Fibroblast of upper back skin (primary cell): ENCODE measurements around the gene MAP3K2.

Experiments
- DNase-seq: peaks from one replicate; pipeline ENCODE4 v3.0.0-alpha.2; 2013

MAP3K2 gene

DNA sequence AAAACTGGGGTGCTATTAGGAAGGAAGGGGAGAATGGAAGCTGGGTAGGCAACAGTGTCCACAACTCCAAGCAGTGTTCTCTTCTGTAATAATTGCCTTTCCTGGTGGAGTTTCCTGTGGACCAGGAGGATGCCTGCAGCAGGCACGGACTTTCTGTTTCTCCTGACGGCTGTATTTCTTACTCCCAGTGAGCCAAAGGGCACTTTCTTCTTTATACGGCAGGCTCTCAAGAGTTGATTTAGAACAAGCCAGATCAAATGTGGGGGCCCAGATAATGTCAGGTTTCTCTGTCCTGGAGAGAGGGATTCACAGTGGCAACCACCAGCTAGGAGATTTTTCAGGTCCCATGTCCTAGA is 17.5 kb upstream of the MAP3K2 start:
- DNase-seq = no peak

DNA sequence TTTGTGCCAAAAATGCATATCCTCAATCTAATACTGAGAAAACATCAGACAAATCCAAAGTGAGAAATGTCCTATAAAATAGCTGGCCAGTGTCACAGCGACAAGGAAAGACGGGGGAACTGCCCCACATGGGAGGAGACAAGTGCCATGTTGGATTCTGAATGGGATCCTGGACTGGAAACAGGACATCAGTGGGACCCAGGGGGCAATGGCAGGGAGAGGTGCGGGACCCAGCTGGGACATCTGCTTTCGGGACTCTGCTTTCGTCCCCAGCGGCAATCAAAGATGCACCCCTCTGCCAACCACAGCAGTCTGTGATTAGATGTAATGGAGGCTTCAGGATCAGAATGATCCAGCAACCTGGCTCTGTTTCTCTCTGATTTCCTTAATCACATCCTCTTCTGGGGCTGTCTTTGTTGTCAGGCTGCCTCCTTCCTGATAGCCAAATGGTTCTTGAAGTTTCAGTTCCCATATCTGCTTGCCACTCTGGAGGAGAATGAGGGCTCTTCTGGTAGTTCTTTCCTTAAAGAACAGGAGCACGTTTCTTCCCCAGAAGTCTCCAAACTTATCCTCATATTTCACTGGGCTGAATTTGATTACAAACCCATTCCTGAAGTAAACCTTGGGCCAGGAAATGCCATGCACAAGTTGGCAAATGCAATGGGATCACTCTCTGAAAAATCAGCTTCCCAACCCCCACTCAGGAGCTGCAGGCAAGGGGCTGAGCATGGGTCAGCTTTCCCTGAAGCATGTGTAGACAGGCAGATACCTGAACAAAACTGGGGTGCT is 16.9 kb upstream of the MAP3K2 start:
- no peak for DNase-seq

DNA sequence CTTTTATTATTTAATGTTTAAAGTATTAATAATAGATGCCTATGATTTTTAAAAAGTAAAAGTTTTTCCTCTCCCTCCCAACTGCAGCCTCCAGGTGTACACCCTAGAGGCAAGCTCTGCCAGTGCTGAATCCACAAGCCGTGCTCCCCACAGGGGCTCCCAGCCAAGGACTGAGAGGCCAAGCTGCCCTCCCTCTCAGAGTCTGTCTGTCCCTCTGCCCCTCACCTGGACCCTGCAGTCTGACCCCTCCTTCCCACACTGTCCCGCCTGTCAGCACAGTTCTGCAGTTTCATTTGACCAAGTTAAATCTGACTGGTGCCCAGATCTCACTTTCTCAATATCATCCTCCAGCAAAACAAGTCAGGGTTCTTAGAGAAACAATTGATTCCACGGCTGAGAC is 15.7 kb upstream of the MAP3K2 start:
- no peak for DNase-seq

DNA sequence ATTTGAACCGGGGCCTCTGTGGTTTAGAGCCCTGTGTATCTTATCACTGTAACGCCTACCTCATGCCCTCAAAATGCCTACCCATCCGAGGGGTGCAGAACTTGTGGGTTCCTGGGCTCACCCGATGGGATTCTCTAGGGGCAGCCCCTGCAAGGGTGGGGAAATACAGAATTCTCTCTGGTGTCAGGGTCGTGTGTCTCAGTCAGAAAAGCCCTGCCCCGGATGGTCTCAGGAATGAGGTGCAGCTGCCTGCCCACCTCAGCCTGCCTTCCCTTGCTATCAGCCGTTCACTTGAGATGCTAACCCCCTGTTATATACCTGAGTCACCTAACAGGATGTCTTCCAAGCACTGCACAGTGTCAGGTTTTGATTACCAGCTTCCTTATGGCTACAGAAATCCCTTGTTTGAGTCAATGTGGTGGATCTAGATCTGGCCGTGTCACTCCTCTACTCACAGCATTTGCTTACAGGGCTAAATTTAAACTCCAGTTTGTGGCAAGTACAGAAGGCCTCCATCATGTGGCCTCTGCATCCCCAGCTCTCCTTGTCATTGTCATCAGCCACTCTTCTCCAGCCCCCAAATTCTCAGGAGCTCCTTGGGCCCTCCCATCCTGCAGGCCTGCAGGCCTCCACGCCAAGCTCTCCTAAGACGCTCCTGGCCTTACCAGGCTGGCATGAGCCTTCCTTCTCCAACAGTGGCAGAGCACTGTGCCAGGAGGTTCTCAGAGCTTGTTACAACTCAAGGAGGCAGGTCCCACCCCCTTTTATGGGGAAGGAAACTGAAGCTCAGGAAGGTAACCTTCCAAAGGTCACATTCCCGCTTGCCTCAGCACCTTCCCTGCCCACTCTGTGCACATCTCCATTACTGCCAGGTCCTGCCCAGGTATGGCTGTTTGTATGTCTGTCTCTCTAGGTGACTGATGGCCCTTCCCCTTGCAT is 14.3 kb upstream of the MAP3K2 start:
- DNase-seq = no peak

DNA sequence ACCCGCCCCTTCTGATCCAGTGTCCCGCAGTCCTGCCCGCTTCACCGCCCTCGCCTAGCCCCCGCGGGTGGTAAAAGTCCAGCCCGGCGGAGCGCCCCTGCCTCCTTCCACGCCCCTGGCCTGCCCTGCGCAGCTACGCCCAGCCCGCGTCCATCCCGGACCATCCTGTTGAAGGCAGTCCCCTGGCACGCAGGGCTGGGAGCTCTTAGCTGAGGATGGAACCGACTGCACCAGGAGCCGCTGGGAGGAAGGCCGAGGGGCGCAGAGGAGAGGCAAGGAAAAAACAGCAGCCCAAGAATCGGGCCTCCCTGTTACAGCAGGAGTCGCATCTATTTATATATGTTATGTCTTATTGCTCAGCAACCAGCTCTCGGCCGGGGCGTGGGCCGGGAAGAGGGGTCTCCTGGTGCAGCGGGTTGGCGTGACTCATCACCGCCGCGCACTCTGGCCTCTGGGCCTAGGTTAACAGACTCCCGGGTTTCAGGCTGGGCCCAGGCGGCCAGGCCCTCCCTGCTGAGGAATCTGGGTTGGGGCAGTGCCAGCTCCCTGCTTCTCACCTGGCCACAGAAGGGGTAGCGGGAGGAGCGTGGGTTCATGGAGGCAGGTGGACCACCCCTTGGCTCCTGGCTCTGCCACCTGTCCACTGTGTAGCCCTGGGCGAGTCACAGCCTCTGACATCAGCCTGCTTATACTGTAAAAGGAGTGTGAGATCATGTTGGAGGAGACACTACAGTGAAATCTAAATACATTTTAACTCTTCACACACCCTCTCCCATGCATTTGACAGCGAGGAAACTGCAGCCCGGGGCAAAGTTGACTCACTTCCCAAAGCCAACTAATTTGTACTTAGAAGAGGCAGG is 13.4 kb upstream of the MAP3K2 start:
- DNase-seq = peak; percentile 39

DNA sequence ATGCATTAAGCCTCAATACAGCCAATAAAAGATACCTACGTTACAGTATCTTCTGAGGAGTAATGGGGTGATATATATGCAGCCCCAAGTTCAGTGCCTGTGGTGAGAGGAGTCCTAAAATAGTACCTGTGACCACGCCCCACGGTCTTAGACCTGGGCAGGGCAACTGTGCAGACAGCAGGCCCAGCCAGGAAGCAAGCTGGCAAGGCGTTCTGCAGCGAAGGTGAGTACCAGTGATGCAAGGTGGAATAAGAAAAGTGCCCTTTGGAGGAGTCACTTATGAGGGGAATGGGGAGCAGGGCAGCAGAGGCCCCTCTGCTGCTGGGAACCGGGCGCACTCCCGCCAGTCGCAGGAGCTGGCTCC is 12.7 kb upstream of the MAP3K2 start:
- no peak for DNase-seq

DNA sequence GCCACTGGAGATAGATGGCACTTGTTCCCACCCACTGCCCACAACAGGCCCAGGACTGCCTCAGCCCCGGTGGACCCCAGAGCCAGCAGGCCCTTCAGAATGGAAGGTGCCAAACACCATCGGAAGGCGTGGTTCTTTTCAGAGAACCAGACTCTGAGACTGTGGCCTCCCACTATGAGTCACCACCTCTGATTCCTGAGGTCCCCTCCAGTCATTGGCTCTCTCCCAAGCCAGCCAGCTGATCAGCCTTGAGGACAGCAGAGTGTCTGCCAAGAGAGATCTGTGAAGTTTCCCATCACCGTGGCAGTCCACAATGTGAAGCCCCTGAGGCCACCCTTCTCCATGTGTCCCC is 10.4 kb upstream of the MAP3K2 start:
- peak; percentile 94 for DNase-seq

DNA sequence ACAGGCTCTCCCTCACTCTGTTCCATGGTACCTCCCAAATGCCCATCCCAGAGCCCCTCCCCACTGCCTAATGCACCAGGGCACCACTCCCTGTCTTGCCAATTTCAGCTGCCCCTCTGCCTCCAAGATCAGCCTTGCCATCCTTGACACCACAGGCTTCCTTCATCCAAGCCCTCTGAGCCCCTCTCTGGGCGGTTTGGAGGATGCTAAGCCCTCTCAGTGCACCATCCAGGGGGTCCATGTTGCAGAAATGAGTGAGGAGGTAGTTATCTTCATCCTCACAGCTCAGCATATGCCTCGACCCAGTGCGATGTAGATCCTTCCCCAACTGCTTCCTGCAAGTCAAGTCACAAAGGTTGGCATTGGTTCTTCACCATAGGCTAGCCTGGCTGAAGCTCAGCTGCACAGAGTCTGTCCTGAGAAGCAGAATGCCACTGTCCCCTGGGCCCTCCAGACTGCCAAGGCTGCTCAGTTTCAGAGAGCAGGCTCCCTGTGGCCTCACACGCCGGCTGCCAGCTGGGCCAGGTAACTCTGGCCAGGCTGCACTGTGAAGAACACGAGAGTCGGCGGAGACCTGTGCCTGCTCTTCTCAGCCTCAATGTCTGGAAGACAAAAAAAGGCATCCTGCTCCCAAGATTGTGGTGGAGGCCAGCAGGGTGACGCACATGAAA is 9.9 kb upstream of the MAP3K2 start:
- no peak for DNase-seq

DNA sequence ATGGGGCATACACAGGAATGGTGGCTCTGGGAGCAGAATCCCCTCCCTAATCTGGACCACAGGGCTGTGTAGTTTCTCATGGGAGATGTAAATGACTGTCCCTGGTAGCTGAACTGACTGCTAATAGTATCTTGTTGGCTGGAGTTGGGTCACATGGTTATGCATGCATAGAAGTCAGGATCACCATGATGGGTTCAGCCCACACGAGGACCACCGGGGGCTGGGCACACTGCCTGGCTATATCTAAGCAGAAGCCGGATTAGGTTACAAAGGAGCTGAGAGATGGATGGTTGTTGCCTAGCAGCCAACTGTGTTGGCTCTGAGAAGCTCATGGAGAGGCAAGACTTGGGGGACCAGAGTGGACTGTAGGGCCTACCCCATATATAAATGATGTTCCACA is 6.7 kb upstream of the MAP3K2 start:
- DNase-seq = no peak

DNA sequence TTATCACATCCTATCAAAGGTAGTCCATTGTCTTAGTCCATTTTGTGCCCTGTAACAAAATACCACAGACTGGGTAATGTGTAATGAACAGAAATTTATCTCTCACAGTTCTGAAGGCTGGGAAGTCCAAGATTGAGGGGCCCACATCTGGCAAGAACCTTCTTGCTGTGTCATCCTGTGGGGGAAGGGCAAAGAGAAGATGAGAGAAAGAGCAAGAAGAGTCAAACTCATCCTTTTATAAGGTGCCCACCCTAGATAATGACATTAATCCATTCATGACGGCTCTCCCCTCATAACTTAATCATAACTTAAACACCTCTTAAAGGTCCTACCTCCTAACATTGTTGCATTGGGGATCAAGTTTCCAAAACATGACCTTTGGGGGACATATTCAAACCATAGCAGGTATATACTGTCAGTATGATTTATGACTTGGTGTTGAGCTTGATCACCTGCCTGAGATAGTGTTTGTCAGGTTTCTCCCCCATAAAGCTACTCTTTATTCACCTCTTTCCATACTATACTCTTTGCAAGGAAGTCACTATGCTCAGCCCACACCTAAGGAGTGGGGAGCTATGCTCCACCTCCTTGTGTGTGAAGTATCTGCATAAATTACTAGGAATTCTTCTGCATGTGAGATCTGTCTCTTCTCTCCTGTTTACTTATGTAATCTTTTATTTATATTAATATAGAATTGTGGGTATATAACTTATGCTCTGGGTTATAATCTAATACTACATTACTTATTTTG is 5.2 kb upstream of the MAP3K2 start:
- no peak for DNase-seq

DNA sequence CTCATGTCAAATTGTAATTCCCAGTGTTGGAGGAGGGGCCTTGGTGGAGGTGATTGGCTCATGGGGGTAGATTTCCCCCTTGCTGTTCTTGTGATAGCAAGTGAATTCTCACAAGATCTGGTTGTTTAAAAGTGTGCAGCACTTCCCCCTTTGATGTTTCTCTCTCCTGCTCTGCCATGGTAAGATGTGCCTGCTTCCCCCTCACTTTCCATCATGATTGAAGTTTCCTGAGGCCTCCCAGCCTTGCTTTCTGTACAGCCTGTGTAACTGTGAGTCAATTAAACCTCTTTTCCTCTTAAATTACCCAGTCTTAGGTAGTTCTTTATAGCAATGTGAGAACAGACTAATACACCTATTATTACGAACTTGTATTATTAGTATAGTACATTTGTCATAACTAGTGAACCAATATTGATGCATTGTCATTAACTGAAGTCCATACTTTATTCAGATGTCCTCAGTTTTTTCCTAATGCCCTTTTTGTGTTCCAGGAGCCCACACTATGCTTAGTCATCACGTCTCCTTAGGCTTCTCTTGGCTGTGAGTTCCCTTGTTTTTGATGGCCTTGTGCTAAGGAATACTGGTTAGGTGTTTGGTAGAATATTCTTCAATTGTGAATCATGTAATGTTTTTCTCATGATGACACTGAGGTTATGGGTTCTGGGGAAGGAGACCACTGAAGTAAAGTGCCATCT is 4.5 kb upstream of the MAP3K2 start:
- no peak for DNase-seq

DNA sequence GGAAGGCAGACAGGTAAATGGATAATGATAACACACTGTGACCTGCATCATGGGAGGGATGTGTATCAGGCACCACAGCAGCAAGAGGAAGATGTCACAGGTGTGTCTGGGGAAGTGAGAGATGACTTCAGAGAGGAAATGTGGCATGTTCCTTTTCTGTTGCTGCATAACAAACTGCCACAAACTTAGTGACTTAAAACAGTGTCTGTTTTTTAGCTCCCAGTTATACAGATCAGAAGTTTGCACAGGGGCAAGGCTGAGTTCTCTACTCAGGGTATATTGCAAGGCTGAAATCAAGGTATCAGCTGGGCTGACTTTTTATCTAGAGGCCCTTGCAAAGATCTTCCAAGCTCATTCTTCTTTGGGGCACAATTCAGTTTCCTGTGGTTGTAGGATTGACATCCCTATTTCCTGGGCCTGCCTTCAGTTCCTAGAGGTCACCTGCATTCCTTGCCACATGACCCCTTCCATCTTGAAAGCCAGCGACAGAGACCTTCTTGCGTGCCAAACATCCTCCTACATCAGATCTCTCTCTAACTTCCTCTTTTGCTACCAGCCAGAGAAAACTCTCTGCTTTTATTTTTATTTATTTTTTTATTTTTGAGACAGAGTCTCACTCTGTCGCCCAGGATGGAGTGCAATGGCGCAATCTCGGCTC is 2.1 kb upstream of the MAP3K2 start:
- no peak for DNase-seq

DNA sequence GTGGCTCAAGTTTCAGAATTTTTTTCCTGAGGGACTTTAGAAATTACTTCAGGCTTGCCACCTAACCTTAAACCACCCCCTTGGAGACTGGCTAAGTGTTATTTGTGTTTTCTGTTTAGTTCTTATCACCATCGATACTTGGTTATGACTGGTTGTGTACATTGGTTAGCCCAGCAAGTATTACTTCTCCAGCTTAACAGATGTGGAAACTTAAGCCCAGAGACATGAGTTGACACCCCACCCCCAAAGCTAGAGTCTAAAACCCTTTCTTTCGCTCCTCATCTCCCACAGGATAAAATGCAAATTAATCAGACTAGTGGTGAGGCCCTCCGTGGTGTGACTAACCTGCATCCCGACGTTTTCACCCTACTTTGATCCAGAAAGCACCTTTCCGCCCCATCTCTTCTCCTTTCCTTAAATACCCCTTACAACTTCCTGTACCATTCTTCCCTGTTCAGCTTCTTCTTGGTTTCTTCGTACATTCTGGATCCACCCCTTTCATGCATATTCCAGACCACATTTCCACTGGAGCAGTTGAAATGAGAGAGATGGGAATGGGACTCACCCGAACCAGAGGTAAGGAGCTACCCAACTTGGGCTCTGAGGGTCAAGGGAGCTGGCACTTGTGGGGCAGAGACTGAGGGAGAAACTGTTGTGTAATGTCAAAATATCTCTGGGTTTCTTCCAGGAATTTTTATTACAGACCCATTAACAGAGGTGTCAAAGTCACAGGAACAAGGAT is 819 bp upstream of the MAP3K2 start:
- DNase-seq = no peak

DNA sequence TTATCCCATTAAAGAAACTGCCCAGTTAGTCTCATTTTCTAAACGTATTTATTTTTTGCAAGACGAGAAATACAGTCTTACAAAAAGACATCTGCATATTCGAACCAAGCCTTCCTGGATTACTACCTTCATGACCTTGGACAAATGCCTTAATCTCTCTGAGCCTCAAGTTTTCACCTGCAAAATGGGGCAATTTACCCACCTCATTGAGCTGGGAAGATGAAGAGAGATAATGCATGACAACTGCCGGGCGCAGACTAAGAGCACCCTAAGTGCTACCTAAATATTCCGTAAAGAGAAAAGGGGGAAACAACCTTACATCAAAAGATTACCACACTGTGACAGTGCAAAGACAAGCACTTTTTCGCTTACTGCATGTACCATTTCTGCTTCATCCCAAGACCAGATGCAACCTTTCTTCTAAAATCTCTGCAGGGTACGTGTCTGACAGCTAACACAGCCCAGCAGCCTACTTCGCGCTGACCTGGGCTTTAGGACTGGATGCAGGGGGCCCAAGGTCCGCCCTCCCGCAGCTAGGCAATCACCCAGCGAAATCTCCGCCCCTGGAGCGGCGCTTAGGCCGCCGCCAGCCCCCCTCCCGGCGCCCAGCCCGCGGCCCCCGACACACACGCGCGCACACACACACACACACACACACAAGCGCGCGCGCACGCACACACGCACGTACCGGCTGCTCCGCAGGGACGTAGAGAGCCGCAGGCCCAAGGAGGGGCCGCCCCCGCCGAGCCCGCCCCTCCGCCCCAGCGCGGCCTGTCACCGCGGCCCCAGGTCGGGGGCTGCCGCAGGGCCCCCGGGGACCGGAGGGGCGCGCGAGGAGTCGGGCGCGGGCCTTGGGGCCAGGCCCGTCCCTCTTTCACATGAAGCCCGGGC is 766 bp downstream of the MAP3K2 start:
- peak; percentile 88 for DNase-seq

DNA sequence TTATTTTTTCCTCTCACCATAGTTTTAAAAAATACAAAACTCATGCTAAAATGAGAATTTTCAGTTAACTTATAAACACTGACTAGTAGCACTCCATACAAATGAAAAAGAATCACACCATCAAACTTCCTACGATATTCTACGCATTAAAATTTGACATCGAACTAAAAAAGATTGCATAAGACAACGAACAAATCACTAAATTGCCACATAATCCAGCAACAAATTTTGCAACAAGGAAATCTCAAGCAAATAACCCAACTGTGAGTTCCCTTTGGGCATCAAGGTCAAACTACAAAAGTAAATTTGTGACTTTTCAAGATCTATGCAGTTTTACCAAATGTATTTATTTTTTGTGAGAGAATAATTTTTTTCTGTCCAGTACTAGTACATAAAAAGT is 1.5 kb downstream of the MAP3K2 start:
- no peak for DNase-seq

DNA sequence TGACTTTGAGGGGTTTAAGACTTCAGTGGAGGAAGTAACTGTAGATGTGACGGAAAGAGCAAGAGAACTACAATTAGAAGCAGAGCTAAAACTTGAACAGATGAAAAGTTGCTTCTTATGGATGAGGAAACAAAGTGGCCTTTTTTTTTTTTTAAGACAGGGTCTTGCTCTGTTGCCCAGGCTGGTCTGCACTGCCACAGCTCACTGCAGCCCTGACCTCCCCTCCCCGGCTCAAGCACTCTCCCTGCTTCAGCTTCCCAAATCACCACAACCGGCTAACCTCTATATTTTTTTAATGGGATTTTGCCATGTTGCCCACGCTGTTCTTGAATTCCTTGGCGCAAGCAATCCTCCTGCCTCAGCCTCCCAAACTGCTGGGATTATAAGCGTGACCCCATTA is 3.2 kb downstream of the MAP3K2 start:
- DNase-seq = no peak

DNA sequence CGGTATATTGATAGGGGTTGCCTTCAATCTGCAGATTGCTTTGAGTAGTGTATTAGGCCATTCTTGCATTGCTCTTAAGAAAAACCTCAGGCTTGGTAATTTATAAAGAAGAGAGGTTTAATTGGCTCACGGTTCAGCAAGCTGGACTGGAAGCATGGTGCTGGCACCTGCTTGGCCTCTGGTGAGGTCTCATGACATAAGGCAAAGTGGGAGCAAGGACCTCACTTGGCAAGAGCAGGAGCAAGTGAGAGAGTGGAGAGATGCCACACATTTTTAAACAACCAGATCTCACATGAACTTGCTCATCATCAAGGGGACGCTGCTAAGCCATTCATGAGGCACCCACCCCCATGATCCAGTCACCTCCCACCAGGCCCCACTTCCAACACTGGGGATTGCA is 4.9 kb downstream of the MAP3K2 start:
- no peak for DNase-seq

DNA sequence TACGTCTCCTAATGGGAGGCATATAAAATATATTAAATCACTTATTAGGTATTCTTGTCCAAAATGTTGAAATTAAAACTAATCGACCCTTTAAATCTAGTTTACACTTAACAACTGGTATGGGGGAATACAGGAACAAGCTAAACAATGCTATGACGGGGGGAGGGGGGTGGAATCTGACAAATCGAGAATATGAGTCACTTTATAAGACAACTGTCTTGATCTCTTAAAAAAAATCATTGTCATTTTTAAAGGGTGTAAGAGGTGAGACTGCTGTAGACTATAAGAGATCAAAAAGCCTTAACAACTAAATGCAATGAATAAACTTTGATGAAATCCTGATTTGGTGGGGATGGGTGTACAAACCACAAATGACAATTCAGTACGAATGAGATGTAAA is 6.0 kb downstream of the MAP3K2 start:
- DNase-seq = no peak

DNA sequence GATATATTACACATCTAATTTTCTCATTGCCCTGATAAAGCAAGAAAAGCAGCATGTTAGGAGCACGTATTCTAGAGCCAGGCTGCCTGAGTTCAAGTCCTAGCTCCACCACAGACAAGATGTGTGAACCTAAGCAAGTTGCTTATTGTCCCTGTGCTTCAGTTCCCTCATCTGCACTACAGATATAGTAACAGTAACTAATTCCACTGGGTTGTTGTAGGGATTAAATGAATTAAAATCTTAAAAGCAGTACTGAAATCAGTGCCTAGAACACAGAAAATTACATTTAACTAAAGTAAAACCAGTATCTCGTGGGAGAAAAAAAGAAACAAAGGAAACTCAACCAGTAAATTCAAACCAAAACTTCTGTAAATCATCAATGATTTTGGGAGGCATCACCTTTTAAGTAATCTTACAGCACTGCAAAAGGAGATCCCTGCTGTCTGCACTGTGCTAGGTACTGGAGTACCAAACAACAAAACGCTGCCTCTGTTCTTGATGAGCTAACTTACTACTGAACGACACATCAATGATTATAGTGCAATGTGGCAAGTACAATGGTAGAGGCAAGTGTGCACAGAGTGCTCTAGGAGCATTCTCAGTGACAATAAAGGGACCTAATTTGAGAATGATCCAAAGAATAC is 7.9 kb downstream of the MAP3K2 start:
- DNase-seq = no peak
